WTC11 (cell line): ENCODE data around the gene SPACA9. TPM values are rescaled to one million over a fixed set of nuclear protein-coding genes. Genes with fewer than 3 reads are reported as not detected.

ENCODE experiments used
- AFF4 ChIP-seq: sonication (generic); formaldehyde crosslinking; IDR thresholded peaks from 2 replicates; pipeline ENCODE4 v1.8.1; 2023; ENCODE audit warnings: mild to moderate bottlenecking, missing genetic modification reagents, borderline replicate concordance
- ATF1 ChIP-seq: sonication (generic); formaldehyde crosslinking; IDR thresholded peaks from 2 replicates; pipeline ENCODE4 v1.8.1; 2023; ENCODE audit warnings: mild to moderate bottlenecking, moderate library complexity, missing genetic modification reagents
- CDX4 ChIP-seq: fragments of 250-450 bp; sonication (Bioruptor Pico); IDR thresholded peaks from 2 replicates; pipeline ENCODE4 v1.9.0; 2021; ENCODE audit warnings: moderate library complexity, mild to moderate bottlenecking, inconsistent platforms, borderline replicate concordance
- CREM ChIP-seq: sonication (generic); formaldehyde crosslinking; IDR thresholded peaks from 2 replicates; pipeline ENCODE4 v1.8.1; 2022; ENCODE audit warnings: mild to moderate bottlenecking, missing genetic modification reagents, moderate library complexity
- ELF4 ChIP-seq: sonication (generic); formaldehyde crosslinking; IDR thresholded peaks from 2 replicates; pipeline ENCODE4 v1.8.1; 2022; ENCODE audit warnings: low read depth, mild to moderate bottlenecking, moderate library complexity, missing genetic modification reagents
- ESRRA ChIP-seq: sonication (generic); formaldehyde crosslinking; IDR thresholded peaks from 2 replicates; pipeline ENCODE4 v1.8.1; 2022; ENCODE audit warnings: mild to moderate bottlenecking, missing genetic modification reagents, borderline replicate concordance
- FOXP4 ChIP-seq: sonication (generic); formaldehyde crosslinking; IDR thresholded peaks from 2 replicates; pipeline ENCODE4 v1.8.0; 2022; ENCODE audit warnings: mild to moderate bottlenecking, missing genetic modification reagents
- JAZF1 ChIP-seq: fragments of 250-450 bp; sonication (Bioruptor Pico); IDR thresholded peaks from 2 replicates; pipeline ENCODE4 v1.9.0; 2021; ENCODE audit warnings: moderate library complexity, mild to moderate bottlenecking, inconsistent platforms
- NFE2L1 ChIP-seq: sonication (generic); formaldehyde crosslinking; IDR thresholded peaks from 2 replicates; pipeline ENCODE4 v1.8.1; 2023; ENCODE audit warnings: missing genetic modification reagents
- PRDM15 ChIP-seq: sonication (generic); formaldehyde crosslinking; IDR thresholded peaks from 2 replicates; pipeline ENCODE4 v1.8.0; 2022; ENCODE audit warnings: missing genetic modification reagents
- RORB ChIP-seq: fragments of 250-450 bp; sonication (Bioruptor Pico); IDR thresholded peaks from 2 replicates; pipeline ENCODE4 v1.9.0; 2021; ENCODE audit warnings: mild to moderate bottlenecking
- SMAD4 ChIP-seq: sonication (generic); formaldehyde crosslinking; IDR thresholded peaks from 2 replicates; pipeline ENCODE4 v1.8.0; 2022; ENCODE audit warnings: mild to moderate bottlenecking, missing genetic modification reagents
- ZNF396 ChIP-seq: fragments of 250-450 bp; sonication (Bioruptor Pico); IDR thresholded peaks from 2 replicates; pipeline ENCODE4 v1.8.0; 2021; ENCODE audit warnings: mild to moderate bottlenecking, moderate library complexity, borderline replicate concordance
- ZNF423 ChIP-seq: fragments of 250-450 bp; sonication (Bioruptor Pico); IDR thresholded peaks from 2 replicates; pipeline ENCODE4 v2.1.2; 2022; ENCODE audit warnings: mild to moderate bottlenecking, moderate library complexity
- ZNF532 ChIP-seq: fragments of 250-450 bp; sonication (Bioruptor Pico); IDR thresholded peaks from 2 replicates; pipeline ENCODE4 v1.9.0; 2021; ENCODE audit warnings: mild to moderate bottlenecking, borderline replicate concordance
- total RNA-seq: library from RNA; stranded (reverse); gene quantifications from 3 replicates; pipeline ENCODE4 v1.2.3, GENCODE V29; 2021
- TF ChIP-seq, protein P1 (sequence below): sonication (generic); formaldehyde crosslinking; IDR thresholded peaks from 2 replicates; pipeline ENCODE4 v1.8.1; 2022; ENCODE audit warnings: low read depth, mild to moderate bottlenecking, moderate library complexity, missing genetic modification reagents, borderline replicate concordance
- TF ChIP-seq, protein P2 (sequence below): fragments of 250-450 bp; sonication (Bioruptor Pico); IDR thresholded peaks from 2 replicates; pipeline ENCODE4 v1.9.0; 2021; ENCODE audit warnings: mild to moderate bottlenecking
- TF ChIP-seq, protein P3 (sequence below): sonication (generic); formaldehyde crosslinking; conservative IDR thresholded peaks from 2 replicates; pipeline ENCODE4 v1.8.1; 2022; ENCODE audit warnings: mild to moderate bottlenecking, missing genetic modification reagents
- TF ChIP-seq, protein P4 (sequence below): sonication (generic); formaldehyde crosslinking; IDR thresholded peaks from 2 replicates; pipeline ENCODE4 v1.8.1; 2022; ENCODE audit warnings: low read depth, missing genetic modification reagents, borderline replicate concordance

The SPACA9 gene
- total RNA-seq, 1 experiment from 2014 or later: 0.48 TPM

DNA sequence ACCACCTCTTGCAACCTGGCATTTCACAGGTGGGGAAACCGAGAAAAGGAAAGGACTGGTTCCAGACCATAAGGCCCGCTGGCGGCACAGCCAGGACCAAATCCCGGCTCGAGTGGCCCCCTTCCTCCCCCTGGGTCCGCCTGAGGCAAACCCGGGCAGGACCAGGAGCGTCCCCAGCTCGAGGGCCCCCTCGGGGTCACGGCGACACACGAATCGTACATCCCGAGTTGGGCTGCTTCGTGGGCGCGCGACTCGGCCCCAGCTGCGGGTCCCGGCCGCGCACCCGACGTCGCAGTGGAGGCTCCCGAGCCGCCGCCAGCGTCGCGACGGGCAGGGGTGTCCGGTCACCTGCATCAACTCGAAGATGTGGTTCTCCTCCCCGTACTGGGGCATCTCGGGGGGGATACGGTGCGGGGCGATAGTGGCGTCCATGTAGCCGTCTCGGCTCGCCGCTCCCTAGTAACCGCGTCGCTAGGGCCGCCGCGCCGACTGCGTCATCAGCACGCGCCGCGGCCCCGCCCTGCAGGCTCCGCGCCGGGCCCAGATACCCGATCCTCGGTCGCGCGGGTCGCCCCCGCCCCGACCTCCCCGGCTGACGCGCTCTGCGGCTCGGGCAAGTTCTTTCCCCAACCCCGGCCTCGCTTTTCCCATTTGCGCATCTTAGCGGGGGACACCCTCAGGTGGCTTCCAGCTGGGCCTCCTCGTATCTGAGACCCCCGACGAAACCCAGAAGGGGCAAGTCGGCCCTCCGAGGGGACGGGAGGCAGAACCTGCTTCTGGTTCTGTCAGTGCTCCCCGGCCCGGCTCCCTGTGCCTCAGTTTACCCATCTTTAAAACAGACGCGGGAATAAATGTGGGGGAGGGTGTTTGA is 639 bp upstream of the SPACA9 start, which contains the start of gene AK8 (continued):
- TF ChIP-seq ZNF532 (CRISPR knock-in tag): no peak
- TF ChIP-seq RORB: no peak
- TF ChIP-seq, protein P1, sequence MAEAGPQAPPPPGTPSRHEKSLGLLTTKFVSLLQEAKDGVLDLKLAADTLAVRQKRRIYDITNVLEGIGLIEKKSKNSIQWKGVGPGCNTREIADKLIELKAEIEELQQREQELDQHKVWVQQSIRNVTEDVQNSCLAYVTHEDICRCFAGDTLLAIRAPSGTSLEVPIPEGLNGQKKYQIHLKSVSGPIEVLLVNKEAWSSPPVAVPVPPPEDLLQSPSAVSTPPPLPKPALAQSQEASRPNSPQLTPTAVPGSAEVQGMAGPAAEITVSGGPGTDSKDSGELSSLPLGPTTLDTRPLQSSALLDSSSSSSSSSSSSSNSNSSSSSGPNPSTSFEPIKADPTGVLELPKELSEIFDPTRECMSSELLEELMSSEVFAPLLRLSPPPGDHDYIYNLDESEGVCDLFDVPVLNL: no peak
- no peak for TF ChIP-seq NFE2L1 (CRISPR knock-in tag)
- TF ChIP-seq, protein P2, sequence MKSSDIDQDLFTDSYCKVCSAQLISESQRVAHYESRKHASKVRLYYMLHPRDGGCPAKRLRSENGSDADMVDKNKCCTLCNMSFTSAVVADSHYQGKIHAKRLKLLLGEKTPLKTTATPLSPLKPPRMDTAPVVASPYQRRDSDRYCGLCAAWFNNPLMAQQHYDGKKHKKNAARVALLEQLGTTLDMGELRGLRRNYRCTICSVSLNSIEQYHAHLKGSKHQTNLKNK: no peak
- TF ChIP-seq FOXP4: no peak
- peak; percentile 99 for TF ChIP-seq CREM
- no peak for TF ChIP-seq AFF4 (CRISPR knock-in tag)
- TF ChIP-seq CDX4 (CRISPR knock-in tag): no peak
- no peak for TF ChIP-seq ZNF423 (CRISPR knock-in tag)
- TF ChIP-seq ESRRA (CRISPR knock-in tag): no peak
- TF ChIP-seq ATF1 (CRISPR knock-in tag): peak; percentile 77; the same call in 1 of the 2 replicates
- no peak for TF ChIP-seq SMAD4 (CRISPR knock-in tag)
- TF ChIP-seq, protein P3, sequence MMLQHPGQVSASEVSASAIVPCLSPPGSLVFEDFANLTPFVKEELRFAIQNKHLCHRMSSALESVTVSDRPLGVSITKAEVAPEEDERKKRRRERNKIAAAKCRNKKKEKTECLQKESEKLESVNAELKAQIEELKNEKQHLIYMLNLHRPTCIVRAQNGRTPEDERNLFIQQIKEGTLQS: no peak
- no peak for TF ChIP-seq ELF4 (CRISPR knock-in tag)
- TF ChIP-seq PRDM15: no peak
- no peak for TF ChIP-seq JAZF1 (CRISPR knock-in tag)
- TF ChIP-seq, protein P4, sequence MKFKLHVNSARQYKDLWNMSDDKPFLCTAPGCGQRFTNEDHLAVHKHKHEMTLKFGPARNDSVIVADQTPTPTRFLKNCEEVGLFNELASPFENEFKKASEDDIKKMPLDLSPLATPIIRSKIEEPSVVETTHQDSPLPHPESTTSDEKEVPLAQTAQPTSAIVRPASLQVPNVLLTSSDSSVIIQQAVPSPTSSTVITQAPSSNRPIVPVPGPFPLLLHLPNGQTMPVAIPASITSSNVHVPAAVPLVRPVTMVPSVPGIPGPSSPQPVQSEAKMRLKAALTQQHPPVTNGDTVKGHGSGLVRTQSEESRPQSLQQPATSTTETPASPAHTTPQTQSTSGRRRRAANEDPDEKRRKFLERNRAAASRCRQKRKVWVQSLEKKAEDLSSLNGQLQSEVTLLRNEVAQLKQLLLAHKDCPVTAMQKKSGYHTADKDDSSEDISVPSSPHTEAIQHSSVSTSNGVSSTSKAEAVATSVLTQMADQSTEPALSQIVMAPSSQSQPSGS (CRISPR knock-in tag): no peak
- TF ChIP-seq ZNF396 (CRISPR knock-in tag): no peak
